ENCODE measurements around the gene MRPL17. TPM values are rescaled to one million over a fixed set of nuclear protein-coding genes. Genes with fewer than 3 reads are reported as not detected.

Gene MRPL17
- total and polyA plus RNA-seq, 2 of the 13 experiments (the other 11 are each of a cell fraction or from before 2014, with no cell fraction given): 59.4 to 90.0 TPM

GRCh38 chr11:6646071-6646470 lies 37.1 kb downstream of the MRPL17 start:
- FAIRE-seq: no peak
- no peak for DNase-seq (ENCODE audit: low spot score)

More at GRCh38 chr11:6646071-6646470, 37.1 kb downstream of the MRPL17 start:
- Histone ChIP-seq H3K9me3 (ENCODE audit: low read length) (no peaks in the 10 kb centered on the region), H3K4me1 (ENCODE audit: insufficient read depth, low read length) (no peaks in the 10 kb centered on the region), H3K9ac (ENCODE audit: insufficient read depth, low read depth, low read length) (no peak overlapping the region), H3K4me3 (replicated peaks in 1 of 3; ENCODE audit: insufficient read depth in 1 of 3, low read depth in 2 of 3, low read length in 3 of 3) (no peak overlapping the region), H4K20me1 (ENCODE audit: insufficient read depth, low read length) (no peaks in the 10 kb centered on the region; the same call in 1 of the 2 replicates), H3K27ac (ENCODE audit: extremely low read length, insufficient read depth, low read length) (no peak overlapping the region), H3K36me3 (replicated peaks in 1 of 2; ENCODE audit: control insufficient read depth in 1 of 2, insufficient read depth in 2 of 2, low read length in 2 of 2) (no peaks in the 10 kb centered on the region), H2AFZ (ENCODE audit: low read length) (no peak overlapping the region), H3K27me3 (ENCODE audit: control insufficient read depth in 1 of 2, insufficient read depth in 2 of 2, low read length in 2 of 2) (peaks cover 5 to 97% of the 10 kb centered on the region in 2 experiments; a peak in 4 of 5 replicates), H3K79me2 (ENCODE audit: insufficient read depth, low read length) (no peaks in the 10 kb centered on the region), H3K4me2 (ENCODE audit: low read depth, low read length) (no peak overlapping the region)
- in situ Hi-C loops (cut with HindIII; ENCODE audit: extremely low pct_ligation_motif_present, low pct_unique_long_range_greater_than_20kb) (no loop called here), intact Hi-C loops (cut with micrococcal nuclease; ENCODE audit: unreplicated experiment) (no loop called here)
- BruUV-seq (replicated peaks): no TSS peak
- TF ChIP-seq TCF12 (IDR thresholded peaks at IDR 0.05): no peak
- TF ChIP-seq TCF12 (CRISPR knock-in tag; IDR thresholded peaks at IDR 0.05): no peak
- no peak for TF ChIP-seq PHF20 (CRISPR knock-in tag; IDR thresholded peaks at IDR 0.05)
- TF ChIP-seq ATF1 (CRISPR knock-in tag; IDR thresholded peaks at IDR 0.05): no peak
- no peak for TF ChIP-seq ZFP41 (CRISPR knock-in tag; IDR thresholded peaks at IDR 0.05; ENCODE audit: borderline replicate concordance)
- TF ChIP-seq CEBPB (IDR thresholded peaks at IDR 0.05; ENCODE audit: borderline replicate concordance, low read depth, low read length): no peak
- TF ChIP-seq CAMTA2 (CRISPR knock-in tag; IDR thresholded peaks at IDR 0.05; ENCODE audit: borderline replicate concordance): no peak
- TF ChIP-seq, protein P1, sequence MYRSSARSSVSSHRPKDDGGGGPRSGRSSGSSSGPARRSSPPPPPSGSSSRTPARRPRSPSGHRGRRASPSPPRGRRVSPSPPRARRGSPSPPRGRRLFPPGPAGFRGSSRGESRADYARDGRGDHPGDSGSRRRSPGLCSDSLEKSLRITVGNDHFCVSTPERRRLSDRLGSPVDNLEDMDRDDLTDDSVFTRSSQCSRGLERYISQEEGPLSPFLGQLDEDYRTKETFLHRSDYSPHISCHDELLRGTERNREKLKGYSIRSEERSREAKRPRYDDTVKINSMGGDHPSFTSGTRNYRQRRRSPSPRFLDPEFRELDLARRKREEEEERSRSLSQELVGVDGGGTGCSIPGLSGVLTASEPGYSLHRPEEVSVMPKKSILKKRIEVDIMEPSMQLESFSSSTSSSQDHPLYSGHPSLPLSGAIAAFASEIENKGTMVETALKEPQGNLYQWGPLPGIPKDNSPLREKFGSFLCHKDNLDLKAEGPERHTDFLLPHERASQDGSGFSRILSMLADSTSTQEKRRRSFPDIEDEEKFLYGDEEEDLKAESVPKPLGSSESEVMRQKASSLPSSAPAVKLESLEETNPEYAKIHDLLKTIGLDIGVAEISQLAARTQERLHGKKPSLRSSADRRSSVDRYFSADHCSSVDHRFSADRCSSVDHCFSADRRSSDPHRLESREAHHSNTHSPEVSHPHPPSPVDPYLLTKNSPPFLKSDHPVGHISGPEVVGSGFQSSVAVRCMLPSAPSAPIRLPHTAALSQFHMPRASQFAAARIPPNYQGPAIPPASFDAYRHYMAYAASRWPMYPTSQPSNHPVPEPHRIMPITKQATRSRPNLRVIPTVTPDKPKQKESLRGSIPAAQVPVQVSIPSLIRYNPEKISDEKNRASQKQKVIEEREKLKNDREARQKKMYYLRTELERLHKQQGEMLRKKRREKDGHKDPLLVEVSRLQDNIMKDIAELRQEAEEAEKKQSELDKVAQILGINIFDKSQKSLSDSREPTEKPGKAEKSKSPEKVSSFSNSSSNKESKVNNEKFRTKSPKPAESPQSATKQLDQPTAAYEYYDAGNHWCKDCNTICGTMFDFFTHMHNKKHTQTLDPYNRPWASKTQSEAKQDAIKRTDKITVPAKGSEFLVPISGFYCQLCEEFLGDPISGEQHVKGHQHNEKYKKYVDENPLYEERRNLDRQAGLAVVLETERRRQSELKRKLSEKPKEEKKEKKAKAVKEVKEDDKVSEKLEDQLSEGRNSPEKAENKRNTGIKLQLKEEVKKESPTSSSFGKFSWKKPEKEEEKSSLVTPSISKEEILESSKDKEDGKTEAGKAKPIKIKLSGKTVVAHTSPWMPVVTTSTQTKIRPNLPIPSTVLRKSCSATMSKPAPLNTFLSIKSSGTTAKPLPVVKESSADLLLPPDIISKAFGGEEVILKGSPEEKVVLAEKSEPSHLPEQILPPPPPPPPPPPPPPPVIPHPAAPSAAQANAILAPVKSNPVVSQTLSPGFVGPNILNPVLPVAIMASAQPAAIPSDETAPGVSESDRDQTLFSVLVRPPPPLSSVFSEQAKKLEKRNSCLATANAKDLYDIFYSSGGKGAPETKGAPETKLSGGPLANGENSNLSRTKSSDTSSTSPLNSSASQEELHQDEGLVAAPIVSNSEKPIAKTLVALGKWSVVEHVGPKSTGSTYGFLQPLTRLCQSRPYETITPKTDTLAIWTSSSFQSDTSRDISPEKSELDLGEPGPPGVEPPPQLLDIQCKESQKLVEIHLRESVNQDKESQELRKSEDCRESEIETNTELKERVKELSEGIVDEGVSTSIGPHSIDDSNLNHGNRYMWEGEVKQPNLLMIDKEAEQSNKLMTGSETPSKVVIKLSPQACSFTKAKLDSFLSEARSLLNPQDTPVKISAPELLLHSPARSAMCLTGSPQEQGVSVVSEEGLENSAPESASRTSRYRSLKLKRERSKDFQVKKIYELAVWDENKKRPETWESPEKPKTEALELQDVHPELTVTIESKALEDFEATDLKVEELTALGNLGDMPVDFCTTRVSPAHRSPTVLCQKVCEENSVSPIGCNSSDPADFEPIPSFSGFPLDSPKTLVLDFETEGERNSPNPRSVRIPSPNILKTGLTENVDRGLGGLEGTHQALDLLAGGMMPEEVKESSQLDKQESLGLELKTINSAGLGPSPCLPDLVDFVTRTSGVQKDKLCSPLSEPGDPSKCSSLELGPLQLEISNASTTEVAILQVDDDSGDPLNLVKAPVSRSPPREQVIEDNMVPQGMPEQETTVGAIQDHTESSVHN (CRISPR knock-in tag; IDR thresholded peaks at IDR 0.05): no peak
- TF ChIP-seq ZBTB8A (CRISPR knock-in tag; IDR thresholded peaks at IDR 0.05; ENCODE audit: borderline replicate concordance, low read depth): no peak
- TF ChIP-seq, protein P2, sequence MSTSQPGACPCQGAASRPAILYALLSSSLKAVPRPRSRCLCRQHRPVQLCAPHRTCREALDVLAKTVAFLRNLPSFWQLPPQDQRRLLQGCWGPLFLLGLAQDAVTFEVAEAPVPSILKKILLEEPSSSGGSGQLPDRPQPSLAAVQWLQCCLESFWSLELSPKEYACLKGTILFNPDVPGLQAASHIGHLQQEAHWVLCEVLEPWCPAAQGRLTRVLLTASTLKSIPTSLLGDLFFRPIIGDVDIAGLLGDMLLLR (CRISPR knock-in tag; IDR thresholded peaks at IDR 0.05): no peak
- TF ChIP-seq KDM6A (CRISPR knock-in tag; IDR thresholded peaks at IDR 0.05; ENCODE audit: low read depth): no peak
- 12% methylated on average over 11 of the region's 12 CpGs for WGBS (ENCODE audit: low lambda C conversion rate)
- ATAC-seq: no peak; the same call in 2 of the 3 replicates
- ChIA-PET CTCF (ENCODE audit: low intra/inter-chr PET ratio, low total read pairs) (no interaction called here), POLR2A (no interaction called here)

Measured in HepG2 (cell line).